SU-DHL-6 (cell line): ENCODE measurements around the gene MYOM1.

Experiments used
- CTCF ChIP-seq: fragments of 200-600 bp; sonication (generic); IDR thresholded peaks from one replicate; pipeline ENCODE4 v1.5.1; 2017; ENCODE audit warnings: antibody characterized with exemption, mild to moderate bottlenecking, low read length, moderate library complexity; ENCODE audit not compliant: insufficient read depth, poor library complexity, severe bottlenecking
- EZH2phosphoT487 ChIP-seq: fragments of 200-600 bp; sonication (generic), shearing (Covaris generic); conservative IDR thresholded peaks from 2 replicates; pipeline ENCODE4 v1.6.1; 2018; ENCODE audit warnings: mild to moderate bottlenecking, antibody characterized with exemption, low read length, moderate library complexity, mixed read lengths

GRCh38 chr18:3251963-3252277 lies 32.2 kb upstream of the MYOM1 start:
- TF ChIP-seq CTCF: no peak
- TF ChIP-seq EZH2phosphoT487: no peak
